Uterus (tissue), 2 donors: ENCODE measurements around the gene FCHSD2.

Source experiments
- POLR2A ChIP-seq, 2 donors: fragments of 450-650 bp; IDR thresholded peaks; one replicate each; pipeline ENCODE4 v1.6.1; 2016; ENCODE audit warnings: antibody characterized with exemption in 2 of 2, mild to moderate bottlenecking in 1 of 2, moderate library complexity in 1 of 2
- TF ChIP-seq, protein P1 (sequence below), 4 experiments: fragments of 200-600 bp in 2 of 4; fragments of 450-650 bp in 2 of 4; sonication (generic) in 2 of 4; IDR thresholded peaks; one replicate each; pipeline ENCODE4 v1.5.1; 2016 to 2019; ENCODE audit warnings: antibody characterized with exemption in 4 of 4, mild to moderate bottlenecking in 2 of 4, moderate library complexity in 1 of 4

DNA sequence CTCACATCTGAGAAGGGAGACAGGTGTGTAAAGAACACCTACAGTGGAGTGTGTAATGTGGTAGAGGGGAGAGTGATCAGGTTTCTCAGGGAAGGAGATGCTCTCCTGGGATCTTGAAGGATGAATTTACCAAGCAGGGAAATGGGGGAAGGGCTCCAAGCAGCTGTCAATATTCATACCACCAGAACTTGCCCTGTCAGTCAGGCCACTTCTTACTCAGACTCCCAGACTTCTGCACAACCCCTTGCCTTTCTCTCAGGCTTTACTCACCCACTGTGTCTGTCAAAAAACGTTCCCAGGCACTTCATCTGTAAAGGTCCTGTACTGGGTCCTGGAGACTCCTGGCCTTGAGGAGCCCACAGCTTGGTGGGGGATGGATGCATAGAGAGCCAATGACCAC lies 14.0 kb upstream of the FCHSD2 start:
- TF ChIP-seq, protein P1, sequence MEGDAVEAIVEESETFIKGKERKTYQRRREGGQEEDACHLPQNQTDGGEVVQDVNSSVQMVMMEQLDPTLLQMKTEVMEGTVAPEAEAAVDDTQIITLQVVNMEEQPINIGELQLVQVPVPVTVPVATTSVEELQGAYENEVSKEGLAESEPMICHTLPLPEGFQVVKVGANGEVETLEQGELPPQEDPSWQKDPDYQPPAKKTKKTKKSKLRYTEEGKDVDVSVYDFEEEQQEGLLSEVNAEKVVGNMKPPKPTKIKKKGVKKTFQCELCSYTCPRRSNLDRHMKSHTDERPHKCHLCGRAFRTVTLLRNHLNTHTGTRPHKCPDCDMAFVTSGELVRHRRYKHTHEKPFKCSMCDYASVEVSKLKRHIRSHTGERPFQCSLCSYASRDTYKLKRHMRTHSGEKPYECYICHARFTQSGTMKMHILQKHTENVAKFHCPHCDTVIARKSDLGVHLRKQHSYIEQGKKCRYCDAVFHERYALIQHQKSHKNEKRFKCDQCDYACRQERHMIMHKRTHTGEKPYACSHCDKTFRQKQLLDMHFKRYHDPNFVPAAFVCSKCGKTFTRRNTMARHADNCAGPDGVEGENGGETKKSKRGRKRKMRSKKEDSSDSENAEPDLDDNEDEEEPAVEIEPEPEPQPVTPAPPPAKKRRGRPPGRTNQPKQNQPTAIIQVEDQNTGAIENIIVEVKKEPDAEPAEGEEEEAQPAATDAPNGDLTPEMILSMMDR (IDR thresholded peaks at IDR 0.05) = no peak
- no peak for TF ChIP-seq POLR2A (IDR thresholded peaks at IDR 0.05)
